PC-3 (cell line): ENCODE data around the gene VANGL2. TPM values are rescaled to one million over a fixed set of nuclear protein-coding genes. Genes with fewer than 3 reads are reported as not detected.
A peak's percentile ranks its signal among the peaks of the same experiment; 100 is the strongest.

Experiments used
- ATAC-seq: fragments of 200-7000 bp; cut with Tn5 transposase; 2 replicates; pipeline ENCODE4 v1.9.1; 2020; ENCODE audit warnings: mild to moderate bottlenecking, moderate library complexity
- BruUV-seq: library from RNA; stranded (reverse); fragments of 400-500 nt; replicated peaks from 2 replicates; lab custom pipeline; 2021; lab: Mats Ljungman, UMichigan
- CTCF ChIA-PET: fragments of 300-600 bp; sonication (Branson Sonifier 250); formaldehyde crosslinking; loops from one replicate; lab custom pipeline; 2022; ENCODE audit warnings: antibody characterized with exemption; lab: Charles Lee
- POLR2A ChIA-PET: fragments of 300-600 bp; sonication (Branson Sonifier 250); formaldehyde crosslinking; loops from one replicate; lab custom pipeline; 2022; ENCODE audit warnings: antibody characterized with exemption; ENCODE audit not compliant: unreplicated experiment; lab: Charles Lee
- DNase-seq: peaks from one replicate; pipeline ENCODE4 v3.0.0-alpha.2; 2015
- H2AFZ ChIP-seq: fragments of 300-600 bp; sonication (generic); 2 replicates; pipeline ENCODE4 v1.6.0; 2016; ENCODE audit warnings: antibody characterized with exemption, low read length
- H3F3A ChIP-seq: fragments of 300-600 bp; sonication (generic); one replicate; pipeline ENCODE4 v1.6.0; 2017; ENCODE audit warnings: antibody characterized with exemption, low read length, control low read depth, mild to moderate bottlenecking; ENCODE audit not compliant: unreplicated experiment
- H3K27ac ChIP-seq: fragments of 300-600 bp; sonication (generic); 2 replicates; pipeline ENCODE4 v1.5.1; 2016; ENCODE audit warnings: mild to moderate bottlenecking, low read length
- H3K27me3 ChIP-seq: fragments of 300-600 bp; sonication (generic); 2 replicates; pipeline ENCODE4 v1.6.1; 2016; ENCODE audit warnings: low read length, mixed read lengths
- H3K36me3 ChIP-seq: fragments of 300-600 bp; sonication (generic); 2 replicates; pipeline ENCODE4 v1.6.1; 2016; ENCODE audit warnings: low read depth, mixed run types, low read length, mixed read lengths
- H3K4me1 ChIP-seq: fragments of 300-600 bp; sonication (generic); 2 replicates; pipeline ENCODE4 v1.5.1; 2016; ENCODE audit warnings: low read length; ENCODE audit not compliant: insufficient read depth
- H3K4me2 ChIP-seq: fragments of 300-600 bp; sonication (generic); 2 replicates; pipeline ENCODE4 v1.6.0; 2016; ENCODE audit warnings: low read length
- H3K4me3 ChIP-seq: fragments of 300-600 bp; sonication (generic); 2 replicates; pipeline ENCODE4 v1.5.1; 2016; ENCODE audit warnings: mild to moderate bottlenecking, low read length, mixed read lengths
- H3K79me2 ChIP-seq: fragments of 300-600 bp; sonication (generic); 2 replicates; pipeline ENCODE4 v1.6.1; 2017; ENCODE audit warnings: low read length, mixed read lengths
- H3K9ac ChIP-seq: fragments of 300-600 bp; sonication (generic); 2 replicates; pipeline ENCODE4 v1.6.0; 2016; ENCODE audit warnings: mild to moderate bottlenecking, low read length
- H3K9me2 ChIP-seq: fragments of 300-600 bp; sonication (generic); replicated peaks from 2 replicates; pipeline ENCODE4 v1.6.1; 2016; ENCODE audit warnings: mixed run types, low read length, mixed read lengths
- H3K9me3 ChIP-seq: fragments of 300-600 bp; sonication (generic); 2 replicates; pipeline ENCODE4 v1.6.1; 2016; ENCODE audit warnings: low read length, mixed read lengths
- H4K20me1 ChIP-seq: fragments of 300-600 bp; sonication (generic); 2 replicates; pipeline ENCODE4 v1.6.1; 2016; ENCODE audit warnings: low read length, mixed read lengths
- CTCF ChIP-seq: fragments of 300-600 bp; sonication (generic); conservative IDR thresholded peaks from 2 replicates; pipeline ENCODE4 v1.5.1; 2017; ENCODE audit warnings: antibody characterized with exemption, low read depth, mild to moderate bottlenecking, low read length
- EZH2 ChIP-seq: fragments of 300-600 bp; sonication (generic); IDR thresholded peaks from one replicate; pipeline ENCODE4 v1.6.1; 2017; ENCODE audit warnings: antibody characterized with exemption, mild to moderate bottlenecking, low read length; ENCODE audit not compliant: unreplicated experiment
- EZH2phosphoT487 ChIP-seq: fragments of 300-600 bp; sonication (generic); IDR thresholded peaks from 2 replicates; pipeline ENCODE4 v1.6.1; 2018; ENCODE audit warnings: mild to moderate bottlenecking, antibody characterized with exemption, low read length, borderline replicate concordance
- intact Hi-C: fragments of 100-400 bp; cut with micrococcal nuclease; formaldehyde crosslinking; loops from 2 replicates; pipeline ENCODE4 v1.9.0; 2023
- total RNA-seq: library from RNA; depleted of rRNA; stranded (reverse); fragments of >200 nt; gene quantifications from 2 replicates; pipeline ENCODE4 v1.2.3, GENCODE V29; 2014

Gene VANGL2
- total RNA-seq, 1 experiment from 2014 or later = 0.44 TPM

GRCh38 chr1:160353223-160353622 lies 47.1 kb upstream of the VANGL2 start:
- H4K20me1 ChIP-seq = no peaks in the 10 kb centered on the region
- H3K4me2 ChIP-seq = no peak overlapping the region
- H3K27me3 ChIP-seq = no peaks in the 10 kb centered on the region
- ATAC-seq (no peak), DNase-seq (no peak)
- no peak for TF ChIP-seq EZH2
- TF ChIP-seq EZH2phosphoT487 = no peak
- no peak for TF ChIP-seq CTCF
- no peaks in the 10 kb centered on the region for H3K79me2 ChIP-seq
- no peaks in the 10 kb centered on the region for H3F3A ChIP-seq
- BruUV-seq = no TSS peak
- peaks cover 79% of the 10 kb centered on the region for H3K36me3 ChIP-seq
- no peak overlapping the region for H2AFZ ChIP-seq
- no peaks in the 10 kb centered on the region for H3K9me2 ChIP-seq
- H3K9me3 ChIP-seq = no peaks in the 10 kb centered on the region
- intact Hi-C loops = no loop called here
- H3K4me3 ChIP-seq = no peak overlapping the region
- no peak overlapping the region for H3K9ac ChIP-seq
- no peaks in the 10 kb centered on the region for H3K4me1 ChIP-seq
- ChIA-PET POLR2A (no interaction called here), CTCF (no interaction called here)
- H3K27ac ChIP-seq = no peak overlapping the region

GRCh38 chr1:160354388-160354985 lies 45.9 kb upstream of the VANGL2 start:
- TF ChIP-seq CTCF = peak; percentile 84
- TF ChIP-seq EZH2 = no peak
- no peak for TF ChIP-seq EZH2phosphoT487
- ATAC-seq (peak; percentile 48; the same call in 1 of the 2 replicates), DNase-seq (peak; percentile 37)
- peaks cover 77% of the 10 kb centered on the region for H3K36me3 ChIP-seq
- H3F3A ChIP-seq = no peaks in the 10 kb centered on the region
- H4K20me1 ChIP-seq = no peaks in the 10 kb centered on the region
- ChIA-PET CTCF (interaction anchor here (1.0 to 2.1 kb wide), 2 partner anchors 61 to 63 kb away, joined by 4 to 6 read pairs; no protein-coding TSS in a partner anchor), POLR2A (no interaction called here)
- no peak overlapping the region for H3K4me2 ChIP-seq
- no peak overlapping the region for H2AFZ ChIP-seq
- H3K27ac ChIP-seq = no peak overlapping the region
- H3K27me3 ChIP-seq = no peaks in the 10 kb centered on the region
- no peaks in the 10 kb centered on the region for H3K4me1 ChIP-seq
- H3K79me2 ChIP-seq = no peaks in the 10 kb centered on the region
- no peak overlapping the region for H3K4me3 ChIP-seq
- H3K9ac ChIP-seq = no peak overlapping the region
- H3K9me2 ChIP-seq = no peaks in the 10 kb centered on the region
- BruUV-seq = no TSS peak
- intact Hi-C loops = loop anchor here (1.0 kb wide), 1 partner anchor 22 kb away; no protein-coding TSS in a partner anchor
- H3K9me3 ChIP-seq = no peaks in the 10 kb centered on the region

GRCh38 chr1:160357286-160358002 lies 42.9 kb upstream of the VANGL2 start:
- Histone ChIP-seq H3K79me2 (no peaks in the 10 kb centered on the region), H3K4me1 (no peaks in the 10 kb centered on the region), H3K27ac (no peak overlapping the region), H3K27me3 (no peaks in the 10 kb centered on the region), H2AFZ (no peak overlapping the region), H3K4me3 (no peak overlapping the region), H3K9me2 (no peaks in the 10 kb centered on the region), H3K4me2 (no peak overlapping the region), H4K20me1 (no peaks in the 10 kb centered on the region), H3F3A (no peaks in the 10 kb centered on the region), H3K36me3 (peaks cover 59% of the 10 kb centered on the region), H3K9me3 (no peaks in the 10 kb centered on the region), H3K9ac (no peak overlapping the region)
- CTCF ChIA-PET = no interaction called here
- no peak for DNase-seq
- TF ChIP-seq CTCF (no peak), EZH2 (no peak), EZH2phosphoT487 (no peak)
- no TSS peak for BruUV-seq
- POLR2A ChIA-PET = no interaction called here
- ATAC-seq = no peak
- intact Hi-C loops = no loop called here
